ENCODE measurements around the gene LDLRAD3.
"Not testable (repeated sequence)": the region's sequence is repeated elsewhere in the genome, so short reads cannot be mapped to it uniquely, and the experiment has no call there.

Gene LDLRAD3

DNA sequence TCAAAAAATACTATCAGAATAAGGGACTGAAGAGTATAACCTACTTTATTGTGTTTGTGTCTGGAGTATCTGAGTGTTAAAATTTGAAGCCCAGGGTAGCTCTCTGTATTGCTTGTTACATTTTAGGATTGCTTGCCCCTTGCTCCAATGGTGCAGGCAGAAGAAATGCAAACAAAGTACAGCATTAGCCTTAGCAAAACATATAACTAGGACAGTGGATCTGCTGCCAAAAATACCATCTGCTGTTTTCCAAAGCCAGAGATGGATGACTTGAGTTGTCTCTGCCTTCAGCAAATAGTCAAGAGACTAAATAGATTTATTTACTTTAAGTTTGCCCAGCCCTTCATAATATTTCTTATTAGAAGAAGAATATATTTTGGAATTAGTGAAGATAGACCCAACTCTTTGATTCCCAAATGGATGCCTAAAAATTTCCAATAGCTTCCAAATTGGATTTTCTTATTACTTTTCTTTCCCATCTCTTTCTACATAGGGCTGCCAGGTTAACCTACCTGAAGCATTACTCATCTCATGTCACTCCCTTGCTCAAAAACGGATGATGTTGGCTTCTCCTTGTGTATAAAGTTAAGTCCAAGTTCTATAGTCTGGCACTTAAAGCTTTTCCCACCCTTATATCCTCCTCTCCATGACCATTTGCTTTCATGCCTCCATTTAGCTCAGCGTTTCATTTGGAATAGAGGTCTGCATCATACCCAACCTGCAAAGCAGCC lies 66.3 kb downstream of the LDLRAD3 start:
- H3K27ac Mint-ChIP-seq, result no peak overlapping the region
- H3K27me3 Mint-ChIP-seq, result no peaks in the 10 kb centered on the region
- H3K36me3 Mint-ChIP-seq, result no peaks in the 10 kb centered on the region
- H3K4me1 Mint-ChIP-seq, result no peaks in the 10 kb centered on the region
- no peak overlapping the region for H3K4me3 Mint-ChIP-seq
- ATAC-seq, result no peak
- H3K9me3 Mint-ChIP-seq, result peaks cover 11% of the 10 kb centered on the region

GRCh38 chr11:36011574-36011973 lies 67.7 kb downstream of the LDLRAD3 start:
- Mint-ChIP-seq H3K27ac (no peak overlapping the region), H3K4me1 (no peaks in the 10 kb centered on the region), H3K36me3 (no peaks in the 10 kb centered on the region), H3K4me3 (no peak overlapping the region), H3K27me3 (no peaks in the 10 kb centered on the region), H3K9me3 (no peaks in the 10 kb centered on the region)
- no peak for ATAC-seq

DNA sequence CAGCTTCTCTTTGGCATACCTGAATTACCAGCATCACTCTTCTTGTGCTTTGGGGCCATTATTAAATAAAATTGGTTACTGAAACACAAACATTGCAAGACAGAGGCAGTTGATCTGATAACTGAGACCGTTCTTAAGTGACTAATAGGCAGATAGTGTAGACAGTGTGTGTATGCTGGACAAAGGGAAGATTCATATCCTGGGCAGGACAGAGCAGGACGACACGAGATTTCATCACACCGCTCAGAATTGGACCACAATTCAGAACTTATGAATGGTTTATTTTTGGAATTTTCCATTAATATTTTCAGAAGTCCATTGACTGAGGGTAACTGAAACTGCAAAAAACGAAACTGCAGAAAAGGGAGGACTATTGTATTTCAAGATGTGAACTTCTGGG lies 68.6 kb downstream of the LDLRAD3 start:
- H3K4me1 Mint-ChIP-seq, result no peaks in the 10 kb centered on the region
- no peaks in the 10 kb centered on the region for H3K27me3 Mint-ChIP-seq
- H3K36me3 Mint-ChIP-seq, result no peaks in the 10 kb centered on the region
- no peaks in the 10 kb centered on the region for H3K9me3 Mint-ChIP-seq
- ATAC-seq, result no peak
- H3K27ac Mint-ChIP-seq, result no peak overlapping the region
- no peak overlapping the region for H3K4me3 Mint-ChIP-seq

DNA sequence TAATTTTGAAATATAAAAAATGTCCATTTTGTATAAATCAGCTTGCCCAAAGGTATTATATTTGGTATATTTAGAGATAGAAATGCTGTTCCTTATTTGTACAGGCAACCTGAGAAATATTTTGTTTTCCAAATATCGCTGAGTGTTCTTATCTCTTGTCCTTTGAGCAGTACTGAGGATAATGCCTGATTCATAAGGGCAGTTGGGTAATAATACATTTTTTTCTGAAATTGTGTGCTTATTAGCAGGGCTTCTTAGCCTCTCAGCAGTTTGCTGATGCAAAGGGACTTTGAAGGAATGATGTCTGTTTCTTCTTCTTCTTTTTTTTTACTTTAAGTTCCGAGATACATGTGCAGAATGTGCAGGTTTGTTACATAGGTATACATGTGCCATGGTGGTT lies 69.1 kb downstream of the LDLRAD3 start:
- Mint-ChIP-seq H3K36me3 (no peaks in the 10 kb centered on the region), H3K4me3 (no peak overlapping the region), H3K27ac (no peak overlapping the region), H3K27me3 (no peaks in the 10 kb centered on the region), H3K4me1 (no peaks in the 10 kb centered on the region), H3K9me3 (no peaks in the 10 kb centered on the region)
- no peak for ATAC-seq

DNA sequence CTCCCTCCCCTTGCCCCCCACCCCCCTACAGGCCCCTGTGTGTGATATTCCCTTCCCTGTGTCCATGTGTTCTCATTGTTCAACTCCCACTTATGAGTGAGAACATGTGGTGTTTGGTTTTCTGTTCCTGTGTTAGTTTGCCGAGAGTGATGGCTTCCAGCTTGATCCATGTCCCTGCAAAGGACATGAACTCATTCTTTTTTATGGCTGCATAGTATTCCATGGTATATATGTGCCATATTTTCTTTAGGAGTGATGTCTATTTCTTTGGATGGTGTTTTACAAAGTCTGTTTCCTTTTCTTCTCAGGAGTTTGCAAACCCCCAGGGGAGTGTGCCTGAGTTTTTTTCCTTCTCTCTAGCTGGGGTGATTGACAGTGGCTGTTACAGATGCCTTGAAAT lies 69.6 kb downstream of the LDLRAD3 start:
- H3K4me1 Mint-ChIP-seq, ATAC-seq, H3K9me3 Mint-ChIP-seq, H3K4me3 Mint-ChIP-seq, H3K36me3 Mint-ChIP-seq, H3K27ac Mint-ChIP-seq, H3K27me3 Mint-ChIP-seq: not testable (repeated sequence)

DNA sequence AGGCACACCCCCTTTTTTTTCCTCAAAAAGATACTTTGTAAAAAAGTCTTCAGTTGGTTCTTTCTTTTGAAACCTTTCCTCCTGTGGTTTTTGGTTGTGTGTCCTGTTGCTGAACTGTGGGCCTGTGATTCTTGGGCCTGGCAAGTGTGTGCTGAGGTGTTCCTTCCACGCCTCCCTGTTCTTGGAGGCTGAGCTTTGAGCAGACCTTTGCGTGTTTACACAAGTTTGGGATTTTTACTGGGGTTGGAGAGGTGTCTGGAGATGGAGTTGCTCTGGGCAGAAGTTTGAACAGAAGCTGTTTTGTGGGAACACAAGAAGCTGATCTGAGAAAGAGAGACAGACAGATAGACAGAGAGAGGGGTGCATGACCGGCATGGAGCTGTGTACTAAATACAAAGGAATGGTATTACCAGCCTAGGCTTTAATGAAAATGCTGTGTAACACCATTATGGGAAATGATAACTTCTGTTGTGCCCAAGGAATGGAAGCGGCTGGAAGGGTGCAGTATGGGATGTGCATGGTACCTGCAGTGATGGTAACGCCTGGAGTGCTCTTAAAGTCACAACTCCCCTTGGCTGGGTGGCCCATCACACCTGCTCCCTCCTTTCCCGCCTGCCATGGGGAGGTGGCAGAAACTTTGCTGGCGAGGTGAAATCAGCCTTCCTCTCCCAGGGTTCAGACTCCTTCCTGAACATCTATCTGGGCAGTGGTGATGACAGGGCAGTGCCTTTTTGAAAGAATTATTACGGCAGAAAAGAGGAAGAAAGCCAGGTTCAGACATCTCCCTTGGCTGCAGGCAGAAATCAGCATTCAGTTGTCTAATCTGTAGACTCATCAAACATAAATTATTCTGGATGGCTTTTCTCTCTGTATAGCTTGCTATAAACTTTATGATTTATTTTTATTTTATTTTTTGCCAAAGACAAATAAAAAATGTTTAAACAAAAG lies 70.4 kb downstream of the LDLRAD3 start:
- Mint-ChIP-seq H3K27ac (no peak overlapping the region), H3K36me3 (no peaks in the 10 kb centered on the region), H3K9me3 (no peaks in the 10 kb centered on the region), H3K27me3 (no peaks in the 10 kb centered on the region), H3K4me1 (no peaks in the 10 kb centered on the region), H3K4me3 (no peak overlapping the region)
- no peak for ATAC-seq

GRCh38 chr11:36014898-36015665 lies 71.2 kb downstream of the LDLRAD3 start:
- H3K27ac Mint-ChIP-seq, result no peak overlapping the region

DNA sequence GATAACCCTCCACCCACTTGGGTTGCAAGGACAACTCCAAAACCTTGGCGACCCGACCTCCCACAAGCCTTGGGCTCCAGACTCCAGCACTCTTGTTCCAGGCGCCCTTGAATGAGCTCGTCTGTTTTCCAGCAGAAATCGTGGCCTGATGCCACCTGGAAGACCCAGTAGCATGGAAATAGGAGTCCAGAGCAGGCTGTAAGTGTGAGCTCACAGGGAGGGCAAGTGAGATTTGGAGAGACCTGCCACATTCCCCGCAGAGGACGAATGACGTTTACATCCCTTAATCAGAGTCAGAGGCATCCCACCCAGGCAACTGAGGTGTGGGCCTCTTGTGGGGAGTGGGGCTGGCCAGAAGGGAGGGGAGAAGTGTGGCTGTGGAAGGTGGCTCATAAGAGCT lies 71.9 kb downstream of the LDLRAD3 start:
- no peak overlapping the region for H3K4me3 Mint-ChIP-seq
- H3K27me3 Mint-ChIP-seq, result no peaks in the 10 kb centered on the region
- no peak for ATAC-seq

More at GRCh38 chr11:36014898-36015665, 71.2 kb downstream of the LDLRAD3 start:
- H3K27me3 Mint-ChIP-seq, result no peaks in the 10 kb centered on the region
- ATAC-seq, result no peak
- H3K36me3 Mint-ChIP-seq, result no peaks in the 10 kb centered on the region
- H3K9me3 Mint-ChIP-seq, result no peaks in the 10 kb centered on the region
- H3K4me3 Mint-ChIP-seq, result no peak overlapping the region
- H3K4me1 Mint-ChIP-seq, result no peaks in the 10 kb centered on the region

GRCh38 chr11:36016263-36016662 lies 72.4 kb downstream of the LDLRAD3 start:
- H3K36me3 Mint-ChIP-seq, result no peaks in the 10 kb centered on the region
- no peak overlapping the region for H3K4me3 Mint-ChIP-seq
- no peak overlapping the region for H3K27ac Mint-ChIP-seq
- no peak for ATAC-seq
- H3K9me3 Mint-ChIP-seq, result no peaks in the 10 kb centered on the region
- no peaks in the 10 kb centered on the region for H3K4me1 Mint-ChIP-seq
- H3K27me3 Mint-ChIP-seq, result no peaks in the 10 kb centered on the region

More for the DNA sequence above, 71.9 kb downstream of the LDLRAD3 start:
- Mint-ChIP-seq H3K4me1 (no peaks in the 10 kb centered on the region), H3K27ac (no peak overlapping the region), H3K36me3 (no peaks in the 10 kb centered on the region), H3K9me3 (no peaks in the 10 kb centered on the region)

- no peak overlapping the region for H3K27ac Mint-ChIP-seq
- no peaks in the 10 kb centered on the region for H3K9me3 Mint-ChIP-seq
- H3K27me3 Mint-ChIP-seq, result no peaks in the 10 kb centered on the region
- ATAC-seq, result no peak
- H3K4me3 Mint-ChIP-seq, result no peak overlapping the region
- H3K4me1 Mint-ChIP-seq, result no peaks in the 10 kb centered on the region
- H3K36me3 Mint-ChIP-seq, result no peaks in the 10 kb centered on the region
Observed at GRCh38 chr11:36016709-36017108, 72.8 kb downstream of the LDLRAD3 start.

DNA sequence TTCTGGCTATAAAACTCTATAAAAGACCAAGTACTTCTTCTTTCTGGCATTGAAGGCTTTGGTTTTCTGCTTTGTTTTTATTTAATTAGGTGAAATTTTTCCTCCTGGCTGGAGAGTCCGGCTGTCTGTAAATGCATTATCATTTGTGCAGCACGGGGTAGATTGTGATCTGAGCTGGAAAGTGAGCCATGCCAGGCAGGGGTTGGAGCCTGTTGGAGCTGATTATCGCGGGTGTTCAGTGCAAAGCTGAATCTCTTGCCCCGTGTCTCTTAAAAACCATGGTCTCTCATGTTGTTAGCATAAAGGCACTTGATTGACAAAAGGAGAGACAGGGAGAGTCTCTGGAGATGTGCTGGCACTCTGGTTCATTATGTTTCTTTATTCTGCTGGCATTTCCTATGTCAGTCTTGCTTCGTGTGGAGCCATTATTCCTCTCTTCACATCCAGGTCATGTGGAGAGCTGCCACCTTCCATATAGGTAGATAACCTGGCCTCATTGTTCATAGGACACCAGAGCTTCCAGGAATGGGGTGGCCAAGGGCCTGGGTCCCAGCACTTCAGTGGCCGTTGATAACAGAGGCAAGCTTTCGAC lies 75.2 kb downstream of the LDLRAD3 start:
- Mint-ChIP-seq H3K4me3 (no peak overlapping the region), H3K4me1 (no peaks in the 10 kb centered on the region), H3K36me3 (no peaks in the 10 kb centered on the region), H3K9me3 (no peaks in the 10 kb centered on the region), H3K27ac (no peak overlapping the region), H3K27me3 (no peaks in the 10 kb centered on the region)
- no peak for ATAC-seq

DNA sequence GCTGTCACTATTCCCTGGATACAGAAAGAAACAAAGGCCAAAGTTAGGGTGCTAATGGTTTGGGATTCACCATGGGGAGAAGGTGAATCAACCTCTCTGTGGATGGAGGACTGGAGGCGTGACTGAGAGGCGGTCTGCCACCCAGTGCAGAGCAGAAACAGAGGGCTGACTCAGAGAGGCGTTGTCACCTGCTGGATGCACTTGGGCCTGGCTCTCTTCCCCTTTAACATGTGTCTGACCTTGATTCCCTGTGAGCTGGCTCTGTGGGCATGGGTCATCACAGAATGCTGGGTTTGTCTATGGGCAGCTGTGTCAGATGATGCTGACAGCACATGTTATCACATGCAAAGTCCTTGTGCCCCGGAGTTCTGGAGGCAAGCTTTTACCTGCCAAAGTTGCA lies 75.9 kb downstream of the LDLRAD3 start:
- H3K27ac Mint-ChIP-seq, result no peak overlapping the region
- H3K9me3 Mint-ChIP-seq, result no peaks in the 10 kb centered on the region
- no peak for ATAC-seq
- no peaks in the 10 kb centered on the region for H3K4me1 Mint-ChIP-seq
- H3K36me3 Mint-ChIP-seq, result no peaks in the 10 kb centered on the region
- no peak overlapping the region for H3K4me3 Mint-ChIP-seq
- H3K27me3 Mint-ChIP-seq, result no peaks in the 10 kb centered on the region

DNA sequence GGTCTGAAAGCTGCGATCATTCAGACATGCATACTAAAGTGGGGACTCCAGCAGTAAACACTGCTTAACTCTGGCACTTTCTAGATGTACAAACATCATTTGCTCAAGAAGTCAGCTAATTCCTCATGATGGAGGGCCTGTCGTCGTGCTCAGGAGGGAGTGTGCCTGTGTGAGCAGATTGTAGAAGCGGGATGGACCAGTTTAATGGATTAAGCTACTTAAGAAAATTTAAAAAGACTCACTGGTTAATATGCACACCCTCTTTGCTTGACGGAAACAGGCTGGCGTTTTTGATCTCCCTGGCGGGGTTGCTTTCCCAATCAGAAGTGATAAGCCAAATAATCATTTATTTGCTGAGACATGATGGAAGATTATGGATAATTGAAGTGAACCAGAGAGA lies 79.0 kb downstream of the LDLRAD3 start:
- Mint-ChIP-seq H3K36me3 (no peaks in the 10 kb centered on the region), H3K4me3 (no peak overlapping the region), H3K9me3 (no peaks in the 10 kb centered on the region), H3K4me1 (no peaks in the 10 kb centered on the region), H3K27ac (no peak overlapping the region), H3K27me3 (no peaks in the 10 kb centered on the region)
- no peak for ATAC-seq

- Mint-ChIP-seq H3K27me3 (no peaks in the 10 kb centered on the region), H3K36me3 (no peaks in the 10 kb centered on the region)
- ATAC-seq, result no peak
Observed at GRCh38 chr11:36023922-36024321, 80.1 kb downstream of the LDLRAD3 start.

DNA sequence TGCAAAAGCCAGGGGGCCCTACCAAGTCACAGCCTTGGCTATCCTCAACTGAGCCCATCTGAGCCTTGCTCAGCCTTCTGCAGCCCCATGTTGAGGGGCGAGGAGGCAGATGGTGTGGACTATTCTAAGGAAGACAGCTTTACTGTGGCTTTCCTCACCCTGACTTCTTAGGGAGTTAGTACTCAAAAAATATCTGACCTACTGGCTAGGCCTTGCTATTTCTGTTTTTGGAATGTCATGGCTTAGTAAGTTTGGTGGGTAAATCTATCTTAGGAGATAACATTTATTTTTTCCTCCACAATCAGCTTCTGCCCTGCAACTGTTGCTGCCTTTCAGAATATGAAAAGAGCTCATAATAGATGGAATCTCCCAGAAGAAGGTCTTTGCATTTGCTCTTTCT lies 80.9 kb downstream of the LDLRAD3 start:
- H3K9me3 Mint-ChIP-seq, result no peaks in the 10 kb centered on the region
- no peak for ATAC-seq
- H3K4me1 Mint-ChIP-seq, result no peaks in the 10 kb centered on the region
- no peaks in the 10 kb centered on the region for H3K36me3 Mint-ChIP-seq
- no peaks in the 10 kb centered on the region for H3K27me3 Mint-ChIP-seq
- no peak overlapping the region for H3K27ac Mint-ChIP-seq
- H3K4me3 Mint-ChIP-seq, result no peak overlapping the region

More at GRCh38 chr11:36023922-36024321, 80.1 kb downstream of the LDLRAD3 start:
- no peak overlapping the region for H3K27ac Mint-ChIP-seq
- no peaks in the 10 kb centered on the region for H3K4me1 Mint-ChIP-seq
- H3K4me3 Mint-ChIP-seq, result no peak overlapping the region
- no peaks in the 10 kb centered on the region for H3K9me3 Mint-ChIP-seq
